IMR-90 (cell line): ENCODE results near the gene BACE1-AS. TPM values are rescaled to one million over a fixed set of nuclear protein-coding genes. Genes with fewer than 3 reads are reported as not detected.

Source experiments
- ATAC-seq: fragments of 200-7000 bp; cut with Tn5 transposase; 2 replicates; pipeline ENCODE4 v1.9.1; 2020; ENCODE audit warnings: low read depth, mild to moderate bottlenecking, moderate library complexity
- BruUV-seq: library from RNA; stranded (reverse); fragments of 400-500 nt; replicated peaks from 2 replicates; lab custom pipeline; 2021; lab: Mats Ljungman, UMichigan
- CTCF ChIA-PET: fragments of 300-600 bp; formaldehyde crosslinking; extraction: SDS; loops from one replicate; lab custom pipeline; 2021; ENCODE audit warnings: antibody characterized with exemption; lab: Yijun Ruan, JAX
- POLR2A ChIA-PET: fragments of 300-600 bp; sonication (Branson Sonifier 250); formaldehyde crosslinking; loops from one replicate; lab custom pipeline; 2022; ENCODE audit warnings: antibody characterized with exemption; ENCODE audit not compliant: unreplicated experiment; lab: Charles Lee
- DNase-seq: peaks from one replicate; pipeline ENCODE4 v3.0.0; 2013
- H2AFZ ChIP-seq: replicated peaks from 2 replicates; pipeline ENCODE3; 2013; ENCODE audit warnings: low read length, mild to moderate bottlenecking; ENCODE audit not compliant: poor library complexity
- H2AK5ac ChIP-seq: 2 replicates; pipeline ENCODE4 v1.6.1; 2013; ENCODE audit warnings: low read depth, low read length, inconsistent platforms
- H2AK9ac ChIP-seq: replicated peaks from 2 replicates; pipeline ENCODE3; 2013; ENCODE audit warnings: mild to moderate bottlenecking, low read depth, low read length, moderate library complexity; ENCODE audit not compliant: poor library complexity
- H2BK120ac ChIP-seq: 2 replicates; pipeline ENCODE4 v1.6.1; 2013; ENCODE audit warnings: low read depth, low read length, inconsistent platforms
- H2BK15ac ChIP-seq: 3 replicates; pipeline ENCODE4 v1.6.1; 2013; ENCODE audit warnings: low read depth, low read length, inconsistent platforms
- H2BK20ac ChIP-seq: 2 replicates; pipeline ENCODE4 v1.6.1; 2013; ENCODE audit warnings: low read depth, mild to moderate bottlenecking, inconsistent platforms, low read length, moderate library complexity
- H2BK5ac ChIP-seq: 2 replicates; pipeline ENCODE4 v1.6.1; 2013; ENCODE audit warnings: mild to moderate bottlenecking, low read depth, low read length, inconsistent platforms; ENCODE audit not compliant: poor library complexity, severe bottlenecking
- H3K14ac ChIP-seq: replicated peaks from 2 replicates; pipeline ENCODE4 v1.6.1; 2013; ENCODE audit warnings: low read depth, low read length, inconsistent platforms
- H3K18ac ChIP-seq: 2 replicates; pipeline ENCODE4 v1.6.1; 2013; ENCODE audit warnings: low read depth, low read length, control low read depth
- H3K23ac ChIP-seq: 2 replicates; pipeline ENCODE4 v1.6.1; 2013; ENCODE audit warnings: low read depth, low read length, inconsistent platforms
- H3K27ac ChIP-seq: 2 replicates; pipeline ENCODE4 v1.5.1; 2013; ENCODE audit warnings: mild to moderate bottlenecking, control low read depth, low read length; ENCODE audit not compliant: insufficient read depth
- H3K27me3 ChIP-seq: 2 replicates; pipeline ENCODE4 v1.6.1; 2013; ENCODE audit warnings: low read length; ENCODE audit not compliant: control insufficient read depth, insufficient read depth
- H3K36me3 ChIP-seq: 2 replicates; pipeline ENCODE4 v1.6.1; 2013; ENCODE audit warnings: low read length, mixed read lengths; ENCODE audit not compliant: control insufficient read depth, insufficient read depth
- H3K4ac ChIP-seq: 2 replicates; pipeline ENCODE4 v1.6.1; 2013; ENCODE audit warnings: low read depth, low read length, inconsistent platforms
- H3K4me1 ChIP-seq: 2 replicates; pipeline ENCODE4 v1.6.1; 2013; ENCODE audit warnings: low read length, mixed read lengths; ENCODE audit not compliant: control insufficient read depth, insufficient read depth
- H3K4me2 ChIP-seq: 2 replicates; pipeline ENCODE4 v1.6.1; 2013; ENCODE audit warnings: low read depth, mild to moderate bottlenecking, control low read depth, low read length, moderate library complexity
- H3K4me3 ChIP-seq: 2 replicates; pipeline ENCODE4 v1.5.1; 2013; ENCODE audit warnings: low read depth, mild to moderate bottlenecking, control low read depth, low read length, moderate library complexity; ENCODE audit not compliant: insufficient read depth
- H3K56ac ChIP-seq: 2 replicates; pipeline ENCODE4 v1.6.1; 2013; ENCODE audit warnings: low read length, inconsistent platforms; ENCODE audit not compliant: insufficient read depth; ENCODE audit errors: extremely low read depth
- H3K79me1 ChIP-seq, 2 experiments: 2 replicates each; pipeline ENCODE4 v1.6.1; 2013; ENCODE audit warnings: low read length in 2 of 2, inconsistent platforms in 1 of 2, low read depth in 1 of 2
- H3K9ac ChIP-seq: 2 replicates; pipeline ENCODE4 v1.6.1; 2013; ENCODE audit warnings: low read depth, low read length, control low read depth
- H3K9me1 ChIP-seq: 2 replicates; pipeline ENCODE4 v1.6.1; 2013; ENCODE audit warnings: low read length, inconsistent platforms; ENCODE audit not compliant: insufficient read depth
- H3K9me3 ChIP-seq: 2 replicates; pipeline ENCODE4 v1.6.1; 2013; ENCODE audit warnings: low read length; ENCODE audit not compliant: control insufficient read depth, insufficient read depth
- H4K20me1 ChIP-seq: 2 replicates; pipeline ENCODE4 v1.6.1; 2013; ENCODE audit warnings: low read length, inconsistent platforms; ENCODE audit not compliant: insufficient read depth
- H4K5ac ChIP-seq: 2 replicates; pipeline ENCODE4 v1.6.1; 2013; ENCODE audit warnings: mild to moderate bottlenecking, low read depth, low read length, control low read depth
- H4K8ac ChIP-seq, 2 experiments: 2 replicates each; pipeline ENCODE4 v1.6.1; 2013; ENCODE audit warnings: low read depth in 2 of 2, low read length in 2 of 2, control low read depth in 1 of 2, inconsistent platforms in 1 of 2
- H4K91ac ChIP-seq: 2 replicates; pipeline ENCODE4 v1.6.1; 2013; ENCODE audit warnings: low read depth, low read length, inconsistent platforms; ENCODE audit not compliant: insufficient read depth
- MAFK ChIP-seq: IDR thresholded peaks from 2 replicates; pipeline ENCODE4 v1.6.1; 2012; ENCODE audit warnings: low read depth, low read length, improper control_type of control experiment
- MXI1 ChIP-seq: IDR thresholded peaks from 2 replicates; pipeline ENCODE4 v1.6.1; 2012; ENCODE audit warnings: low read depth, mild to moderate bottlenecking, low read length, moderate library complexity, borderline replicate concordance
- POLR2A ChIP-seq: IDR thresholded peaks from 2 replicates; pipeline ENCODE4 v1.6.1; 2012; ENCODE audit warnings: mild to moderate bottlenecking, low read depth, low read length
- RAD21 ChIP-seq: IDR thresholded peaks from 2 replicates; pipeline ENCODE4 v1.6.1; 2012; ENCODE audit warnings: low read length, improper control_type of control experiment
- WGBS, 2 experiments: methylation state at CpG; one replicate each; pipeline versions ENCODE4 v1.1.5 to v1.1.7; 2013; ENCODE audit warnings: missing lambda C conversion rate in 2 of 2; ENCODE audit not compliant: insufficient read length in 1 of 2; ENCODE audit errors: extremely low coverage in 2 of 2; 5-methylcytosine and 5-hydroxymethylcytosine counted together
- dilution Hi-C: fragments of 300-500 bp; cut with HindIII; formaldehyde crosslinking; loops from one replicate; pipeline ENCODE4 v1.14.3; 2018; ENCODE audit warnings: low sequenced_read_pairs; ENCODE audit not compliant: unreplicated experiment
- in situ Hi-C: fragments of 300-500 bp; cut with MboI; formaldehyde crosslinking; loops from 3 replicates; pipeline ENCODE4 v1.14.3; 2019; ENCODE audit warnings: low sequenced_read_pairs, inconsistent platforms, mixed read lengths
- intact Hi-C: fragments of 100-400 bp; cut with micrococcal nuclease; formaldehyde crosslinking; loops from 2 replicates; pipeline ENCODE4 v1.10.0; 2022
- polyA plus RNA-seq, 3 experiments: library from polyadenylated mRNA; depleted of rRNA; stranded (reverse); fragments of >200 nt; gene quantifications; 2 replicates each; pipeline ENCODE4 v1.2.3, GENCODE V29; 2012; ENCODE audit warnings: low replicate concordance in 1 of 3
- total RNA-seq: library from RNA; depleted of rRNA; stranded (reverse); fragments of >200 nt; gene quantifications from 2 replicates; pipeline ENCODE4 v1.2.3, GENCODE V29; 2012
- TF ChIP-seq, protein P1 (sequence below): fragments of 150-350 bp; IDR thresholded peaks from 2 replicates; pipeline ENCODE4 v1.6.1; 2017; ENCODE audit warnings: mild to moderate bottlenecking, antibody characterized with exemption, low read length, low read depth
- TF ChIP-seq, protein P2 (sequence below): conservative IDR thresholded peaks from 2 replicates; pipeline ENCODE4 v1.5.1; 2012; ENCODE audit warnings: mild to moderate bottlenecking, low read depth, low read length, improper control_type of control experiment

BACE1-AS gene
- total and polyA plus RNA-seq, 2 of the 4 experiments (the other 2 are of a cell fraction) = 2.7 to 2.9 TPM

DNA sequence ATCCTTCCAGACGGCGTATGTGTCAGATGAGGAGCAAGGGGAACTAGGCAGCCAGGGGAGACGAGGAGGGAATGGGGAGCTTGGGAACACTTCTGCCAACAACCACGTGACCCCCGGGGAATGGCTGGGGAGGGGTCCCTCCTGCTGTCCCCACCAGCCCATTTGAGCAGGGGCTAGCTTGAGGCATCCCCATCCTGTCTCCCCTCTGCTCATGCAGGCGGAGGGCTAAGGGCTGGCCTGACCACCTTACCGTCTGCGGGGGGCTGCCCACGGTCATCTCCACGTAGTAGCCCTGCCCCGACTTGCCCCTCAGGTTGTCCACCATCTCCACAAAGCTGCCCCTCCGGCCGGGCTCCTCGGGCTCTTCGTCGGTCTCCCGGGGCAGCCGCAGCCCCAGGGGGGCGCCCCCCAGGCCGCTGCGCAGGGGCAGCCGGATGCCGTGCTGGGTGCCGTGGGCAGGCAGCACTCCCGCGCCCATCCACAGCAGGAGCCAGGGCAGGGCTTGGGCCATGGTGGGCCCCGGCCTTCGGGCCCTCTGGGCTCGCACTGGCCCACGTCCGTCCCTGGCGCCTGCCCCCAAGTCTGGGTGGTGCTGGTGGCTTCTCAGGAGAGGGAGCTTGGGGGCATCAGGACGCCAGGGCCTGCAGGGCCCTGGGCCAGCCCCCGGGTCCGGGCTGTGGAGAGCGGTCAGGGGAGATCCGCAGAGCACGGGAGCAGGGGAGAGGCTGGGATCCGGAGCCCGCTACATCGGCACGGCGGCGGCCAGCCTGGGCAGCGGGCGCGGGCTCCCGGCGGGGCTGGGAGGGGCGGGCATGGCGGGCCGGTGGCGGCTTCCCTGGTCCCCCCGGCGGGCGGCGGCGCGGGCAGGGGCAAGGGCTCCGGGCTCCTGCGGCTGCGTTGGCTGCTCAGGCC, 24.4 kb downstream of the BACE1-AS start:
- Histone ChIP-seq H3K18ac (no peak overlapping the region), H3K36me3 (no peaks in the 10 kb centered on the region), H2AFZ (peak overlapping the region; percentile 91), H2AK9ac (peak overlapping the region; percentile 98), H4K8ac (peak overlapping the region; percentile 42 to 52; a peak in 3 of 4 replicates), H4K5ac (peak overlapping the region; percentile 56; the same call in 1 of the 2 replicates), H3K27me3 (no peaks in the 10 kb centered on the region), H3K9me3 (no peaks in the 10 kb centered on the region), H3K56ac (peak overlapping the region; percentile 43), H2AK5ac (peak overlapping the region; percentile 87), H2BK5ac (peak overlapping the region; percentile 21), H3K9me1 (peaks cover 9% of the 10 kb centered on the region; the same call in 1 of the 2 replicates), H3K4ac (peak overlapping the region; percentile 31), H3K4me2 (peak overlapping the region; percentile 99), H3K14ac (peak overlapping the region; percentile 64), H3K9ac (peak overlapping the region; percentile 91), H2BK15ac (no peak overlapping the region), H3K79me1 (peaks cover 29 to 48% of the 10 kb centered on the region in 2 experiments), H2BK20ac (no peak overlapping the region), H4K20me1 (peaks cover 12% of the 10 kb centered on the region), H2BK120ac (peak overlapping the region; percentile 47), H3K4me1 (peaks cover 11% of the 10 kb centered on the region), H4K91ac (peak overlapping the region; percentile 24; the same call in 1 of the 2 replicates), H3K4me3 (peak overlapping the region; percentile 56), H3K27ac (peak overlapping the region; percentile 73), H3K23ac (peak overlapping the region; percentile 39)
- 0% methylated on average over 47 of the region's 62 CpGs; no CpG with 5 or more reads in 1 of the 2 experiments for WGBS, 2 experiments
- no TSS peak for BruUV-seq
- POLR2A ChIA-PET = no interaction called here
- no peak for DNase-seq
- in situ Hi-C loops (loop anchor here (5.0 kb wide), 1 partner anchor 78 kb away; no protein-coding TSS in a partner anchor), intact Hi-C loops (loop anchor here (1.0 kb wide), 2 partner anchors 76 to 83 kb away; partner anchors contain the start of genes PCSK7 and RNF214), dilution Hi-C loops (no loop called here)
- peak; percentile 55 for ATAC-seq
- TF ChIP-seq POLR2A (no peak), MAFK (no peak), MXI1 (no peak), RAD21 (no peak)
- TF ChIP-seq, protein P1, sequence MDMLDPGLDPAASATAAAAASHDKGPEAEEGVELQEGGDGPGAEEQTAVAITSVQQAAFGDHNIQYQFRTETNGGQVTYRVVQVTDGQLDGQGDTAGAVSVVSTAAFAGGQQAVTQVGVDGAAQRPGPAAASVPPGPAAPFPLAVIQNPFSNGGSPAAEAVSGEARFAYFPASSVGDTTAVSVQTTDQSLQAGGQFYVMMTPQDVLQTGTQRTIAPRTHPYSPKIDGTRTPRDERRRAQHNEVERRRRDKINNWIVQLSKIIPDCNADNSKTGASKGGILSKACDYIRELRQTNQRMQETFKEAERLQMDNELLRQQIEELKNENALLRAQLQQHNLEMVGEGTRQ = peak; percentile 62; the same call in 1 of the 2 replicates
- TF ChIP-seq, protein P2, sequence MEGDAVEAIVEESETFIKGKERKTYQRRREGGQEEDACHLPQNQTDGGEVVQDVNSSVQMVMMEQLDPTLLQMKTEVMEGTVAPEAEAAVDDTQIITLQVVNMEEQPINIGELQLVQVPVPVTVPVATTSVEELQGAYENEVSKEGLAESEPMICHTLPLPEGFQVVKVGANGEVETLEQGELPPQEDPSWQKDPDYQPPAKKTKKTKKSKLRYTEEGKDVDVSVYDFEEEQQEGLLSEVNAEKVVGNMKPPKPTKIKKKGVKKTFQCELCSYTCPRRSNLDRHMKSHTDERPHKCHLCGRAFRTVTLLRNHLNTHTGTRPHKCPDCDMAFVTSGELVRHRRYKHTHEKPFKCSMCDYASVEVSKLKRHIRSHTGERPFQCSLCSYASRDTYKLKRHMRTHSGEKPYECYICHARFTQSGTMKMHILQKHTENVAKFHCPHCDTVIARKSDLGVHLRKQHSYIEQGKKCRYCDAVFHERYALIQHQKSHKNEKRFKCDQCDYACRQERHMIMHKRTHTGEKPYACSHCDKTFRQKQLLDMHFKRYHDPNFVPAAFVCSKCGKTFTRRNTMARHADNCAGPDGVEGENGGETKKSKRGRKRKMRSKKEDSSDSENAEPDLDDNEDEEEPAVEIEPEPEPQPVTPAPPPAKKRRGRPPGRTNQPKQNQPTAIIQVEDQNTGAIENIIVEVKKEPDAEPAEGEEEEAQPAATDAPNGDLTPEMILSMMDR = no peak
- CTCF ChIA-PET = interaction anchor here (0.6 to 1.0 kb wide), 3 partner anchors 9 to 42 kb away, joined by 3 read pairs; no protein-coding TSS in a partner anchor
